Subcutaneous adipose tissue (tissue), 4 donors: ENCODE data around the gene CBX8. TPM values are rescaled to one million over a fixed set of nuclear protein-coding genes. Genes with fewer than 3 reads are reported as not detected.

Experiments
- total RNA-seq, 4 donors: library from RNA; depleted of rRNA; stranded (reverse); fragments of >200 nt; gene quantifications; one replicate each; pipeline ENCODE4 v1.1.0, GENCODE V29; 2016
- TF ChIP-seq, protein P1 (sequence below): fragments of 450-650 bp; IDR thresholded peaks from one replicate; pipeline ENCODE4 v1.5.1; 2016; ENCODE audit warnings: low read depth, mild to moderate bottlenecking, control low read depth, antibody characterized with exemption, moderate library complexity

CBX8 gene
- total RNA-seq, 4 donors from 2014 or later, result 0.68 to 3.6 (median 1.5) TPM

DNA sequence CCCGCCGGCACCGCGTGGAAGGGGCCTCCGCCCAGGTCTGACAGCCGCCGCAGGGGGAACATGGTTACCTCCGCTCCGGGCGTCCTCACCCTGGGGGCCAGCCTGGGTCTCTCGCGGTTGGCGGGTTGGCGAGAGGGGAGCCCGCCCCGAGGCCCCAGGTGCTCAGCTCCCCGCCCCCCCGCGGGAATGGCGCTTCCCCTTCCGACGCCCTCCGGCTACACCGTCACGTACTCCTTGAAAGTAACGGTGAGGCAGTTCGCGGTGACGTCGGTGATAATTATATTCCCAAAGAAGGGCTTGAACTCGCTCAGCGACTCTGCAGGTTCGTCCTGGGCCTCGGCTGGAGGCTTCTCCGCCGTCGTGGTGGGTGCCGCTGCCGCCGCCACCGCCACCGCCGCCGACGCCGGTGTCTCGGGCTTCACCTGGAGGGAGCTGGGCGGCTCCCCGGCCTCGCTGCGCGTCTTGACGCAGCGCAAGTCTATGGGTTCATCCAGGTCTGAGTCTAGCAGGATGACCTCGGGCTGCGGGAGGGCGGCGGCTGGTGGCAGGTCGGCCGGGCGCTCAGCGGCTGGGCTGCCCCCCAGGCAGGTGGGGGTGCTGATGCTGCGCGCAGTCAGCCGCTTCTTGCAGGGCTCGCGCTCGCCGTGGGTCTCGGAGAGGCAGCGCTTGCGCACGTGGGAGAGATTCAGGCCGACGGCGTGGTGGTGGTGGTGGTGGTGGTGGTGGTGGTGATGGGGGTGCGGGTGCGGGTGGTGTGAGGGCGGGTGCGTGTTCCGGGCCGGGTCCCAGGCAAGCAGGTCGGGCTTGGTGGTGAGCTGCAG is 37.1 kb upstream of the CBX8 start:
- TF ChIP-seq, protein P1, sequence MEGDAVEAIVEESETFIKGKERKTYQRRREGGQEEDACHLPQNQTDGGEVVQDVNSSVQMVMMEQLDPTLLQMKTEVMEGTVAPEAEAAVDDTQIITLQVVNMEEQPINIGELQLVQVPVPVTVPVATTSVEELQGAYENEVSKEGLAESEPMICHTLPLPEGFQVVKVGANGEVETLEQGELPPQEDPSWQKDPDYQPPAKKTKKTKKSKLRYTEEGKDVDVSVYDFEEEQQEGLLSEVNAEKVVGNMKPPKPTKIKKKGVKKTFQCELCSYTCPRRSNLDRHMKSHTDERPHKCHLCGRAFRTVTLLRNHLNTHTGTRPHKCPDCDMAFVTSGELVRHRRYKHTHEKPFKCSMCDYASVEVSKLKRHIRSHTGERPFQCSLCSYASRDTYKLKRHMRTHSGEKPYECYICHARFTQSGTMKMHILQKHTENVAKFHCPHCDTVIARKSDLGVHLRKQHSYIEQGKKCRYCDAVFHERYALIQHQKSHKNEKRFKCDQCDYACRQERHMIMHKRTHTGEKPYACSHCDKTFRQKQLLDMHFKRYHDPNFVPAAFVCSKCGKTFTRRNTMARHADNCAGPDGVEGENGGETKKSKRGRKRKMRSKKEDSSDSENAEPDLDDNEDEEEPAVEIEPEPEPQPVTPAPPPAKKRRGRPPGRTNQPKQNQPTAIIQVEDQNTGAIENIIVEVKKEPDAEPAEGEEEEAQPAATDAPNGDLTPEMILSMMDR, result no peak

DNA sequence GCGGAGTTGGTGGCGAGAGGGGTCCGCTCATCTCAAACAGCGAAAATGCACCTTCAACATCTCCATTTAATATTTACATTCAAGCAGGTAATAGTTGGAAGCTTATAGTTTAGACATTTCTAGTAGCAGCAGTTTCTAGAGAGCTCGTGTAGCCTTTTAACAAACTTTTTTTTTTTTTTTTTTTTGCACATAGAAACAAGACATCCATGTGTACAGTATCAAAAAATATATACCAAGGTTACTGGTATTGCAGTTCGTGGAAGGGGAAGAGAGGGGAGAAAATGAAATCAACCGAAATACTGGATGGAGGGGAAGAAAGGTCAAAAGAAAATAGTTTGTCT is 36.2 kb upstream of the CBX8 start:
- TF ChIP-seq, protein P1, result no peak

DNA sequence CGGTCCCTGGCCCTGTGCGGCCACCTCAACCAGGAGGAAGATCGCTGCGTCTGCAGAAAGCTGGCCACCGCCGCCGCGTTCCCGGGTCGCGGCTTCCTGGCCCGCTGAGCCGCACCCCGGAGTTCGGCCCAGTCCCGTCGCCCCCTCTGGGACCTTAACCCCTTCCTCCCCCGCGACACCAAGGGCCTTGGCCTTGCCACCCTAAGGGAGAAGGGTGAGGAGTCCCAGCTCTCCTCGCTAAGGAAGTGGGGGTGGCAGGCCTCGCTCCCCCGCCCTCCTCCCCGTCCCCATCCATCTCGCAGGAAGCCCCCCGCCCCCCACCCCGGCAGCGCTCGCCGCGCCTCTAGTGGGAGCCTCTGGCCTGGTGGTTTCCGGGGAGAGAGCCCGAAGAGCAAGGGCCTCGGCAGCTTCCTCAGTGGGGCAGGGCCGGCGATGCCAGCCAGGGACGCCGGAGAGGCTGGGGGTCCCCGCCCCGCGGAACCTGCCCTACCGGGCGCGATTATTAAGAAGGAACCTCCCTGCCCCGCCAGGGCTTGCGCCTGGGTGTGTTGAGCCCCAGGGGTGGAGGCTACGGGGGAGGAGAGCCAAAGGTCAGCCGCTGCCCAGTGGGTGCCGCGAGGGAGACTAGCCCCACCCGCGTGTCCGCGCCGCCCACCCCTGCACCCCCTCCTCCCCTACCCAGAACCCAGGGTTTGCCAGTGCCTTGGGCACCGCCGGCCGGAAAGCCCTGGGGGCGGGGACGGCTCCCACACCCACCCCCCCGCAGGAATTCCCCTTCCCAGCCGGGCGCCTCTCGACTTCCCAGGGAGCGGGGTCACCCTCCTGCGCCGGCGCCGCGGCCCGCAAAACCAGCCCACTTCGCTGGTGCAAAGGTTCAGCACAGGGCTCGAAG is 35.6 kb upstream of the CBX8 start:
- TF ChIP-seq, protein P1, result no peak

DNA sequence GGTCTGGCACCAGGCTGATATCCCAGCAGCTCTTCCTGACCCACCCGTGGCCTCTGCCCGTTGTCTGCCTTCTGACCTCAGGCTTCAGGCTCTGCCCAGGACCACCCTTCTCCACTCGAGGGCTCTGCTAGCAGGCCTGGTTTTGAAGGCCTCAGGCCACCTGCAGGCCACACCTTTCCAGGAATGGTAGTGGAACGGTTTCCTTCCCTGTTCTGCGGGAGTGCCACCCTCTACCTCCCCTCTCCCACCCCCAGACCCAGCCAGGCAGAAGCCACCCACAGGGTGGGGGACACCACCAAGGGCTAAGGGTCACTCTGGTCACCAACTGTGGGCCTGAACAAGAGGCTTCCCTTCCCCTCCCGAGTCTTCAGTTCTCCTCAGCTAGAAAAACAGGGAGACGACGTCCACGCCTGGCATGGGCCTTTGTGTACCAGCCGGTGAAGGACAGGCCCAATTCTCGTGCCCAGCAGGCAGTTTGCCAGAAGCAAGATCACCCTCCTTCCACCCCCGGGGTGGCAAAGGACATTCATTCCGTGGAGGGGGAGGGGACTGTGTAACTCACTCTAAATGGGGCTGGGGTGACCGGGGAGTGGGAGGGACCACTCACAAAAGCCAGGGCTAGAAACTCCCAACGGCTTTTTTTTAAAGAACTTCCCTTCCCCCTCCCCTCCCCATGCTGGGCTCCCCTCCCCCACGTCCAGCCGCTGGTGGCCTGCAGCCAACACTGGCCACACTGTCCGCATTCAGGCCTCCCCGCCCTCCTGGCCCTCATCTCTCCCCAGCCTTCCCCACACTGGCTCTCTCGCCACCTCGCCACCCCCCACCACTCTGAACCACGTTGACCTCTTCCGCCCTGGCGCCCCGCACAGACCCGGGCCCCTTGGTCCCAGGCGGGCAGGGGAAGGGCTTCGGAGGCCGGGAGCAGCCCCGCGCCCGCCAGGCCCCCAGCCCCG is 34.7 kb upstream of the CBX8 start:
- TF ChIP-seq, protein P1, result no peak

DNA sequence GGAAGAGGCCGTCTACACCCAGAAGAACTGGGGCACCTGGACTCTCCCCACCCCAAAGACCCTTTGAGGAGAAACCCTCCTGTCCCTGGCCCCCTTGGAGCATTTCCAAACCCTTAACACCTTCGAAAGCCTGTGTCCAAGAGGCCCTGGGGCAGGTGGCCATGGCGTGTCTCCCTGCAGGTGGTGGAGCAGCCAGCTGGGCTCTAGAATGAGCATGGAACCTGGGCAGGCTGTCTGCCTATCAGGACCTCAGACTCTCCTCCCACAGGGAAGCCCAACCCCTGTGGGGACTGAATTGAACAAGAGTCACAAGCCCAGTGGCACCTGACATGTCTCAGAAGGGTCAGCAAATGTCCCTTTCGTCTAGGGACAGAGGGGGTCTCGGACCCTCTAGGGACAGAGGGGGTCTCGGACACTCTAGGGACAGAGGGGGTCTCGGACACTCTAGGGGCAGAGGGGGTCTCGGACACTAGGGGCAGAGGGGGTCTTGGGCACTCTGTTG is 33.9 kb upstream of the CBX8 start:
- TF ChIP-seq, protein P1, result no peak

DNA sequence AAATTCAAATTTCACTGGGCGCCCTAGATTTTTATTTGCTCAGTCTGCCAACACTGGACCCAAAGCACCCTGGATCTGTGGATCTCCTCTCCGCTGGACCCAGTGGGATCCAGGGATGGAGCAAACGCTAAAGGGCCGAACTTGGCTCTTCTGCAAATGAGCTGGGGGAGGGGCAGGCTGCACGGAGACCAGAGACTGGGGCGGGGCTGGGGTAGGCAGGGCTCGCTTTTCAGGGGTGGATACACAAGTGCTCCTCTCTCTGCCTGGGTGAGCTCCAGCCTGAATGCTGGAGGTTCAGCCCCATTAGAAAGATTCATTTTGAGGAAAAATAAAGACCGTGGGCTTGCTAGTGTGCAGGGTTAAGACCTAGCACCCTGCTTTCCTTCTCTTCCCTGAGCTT is 33.4 kb upstream of the CBX8 start:
- TF ChIP-seq, protein P1, result no peak
